Adipocyte (in vitro differentiated cells): ENCODE data around the gene MCM10.
"Not testable (repeated sequence)": the region's sequence is repeated elsewhere in the genome, so short reads cannot be mapped to it uniquely, and the experiment has no call there.

Experiments
- DNase-seq: peaks from one replicate; pipeline ENCODE4 v3.0.0-alpha.2; 2015; ENCODE audit warnings: low read depth
- H3K27me3 ChIP-seq: replicated peaks from 2 replicates; pipeline ENCODE4 v1.7.0; 2013; ENCODE audit warnings: mild to moderate bottlenecking, low read length, moderate library complexity; ENCODE audit not compliant: control insufficient read depth, insufficient read depth
- H3K36me3 ChIP-seq: 2 replicates; pipeline ENCODE4 v1.7.0; 2013; ENCODE audit warnings: low read length, mild to moderate bottlenecking, moderate library complexity; ENCODE audit not compliant: control insufficient read depth, insufficient read depth, severe bottlenecking
- H3K4me1 ChIP-seq: 2 replicates; pipeline ENCODE4 v1.7.0; 2013; ENCODE audit warnings: mild to moderate bottlenecking, low read length, moderate library complexity; ENCODE audit not compliant: control insufficient read depth, insufficient read depth
- H3K4me3 ChIP-seq: 2 replicates; pipeline ENCODE4 v1.7.0; 2013; ENCODE audit warnings: mild to moderate bottlenecking, low read length, moderate library complexity
- H3K9ac ChIP-seq: 2 replicates; pipeline ENCODE4 v1.7.0; 2013; ENCODE audit warnings: mild to moderate bottlenecking, low read length, moderate library complexity
- H3K9me3 ChIP-seq: 2 replicates; pipeline ENCODE4 v1.7.0; 2013; ENCODE audit warnings: mild to moderate bottlenecking, low read length, moderate library complexity; ENCODE audit not compliant: control insufficient read depth

The MCM10 gene

DNA sequence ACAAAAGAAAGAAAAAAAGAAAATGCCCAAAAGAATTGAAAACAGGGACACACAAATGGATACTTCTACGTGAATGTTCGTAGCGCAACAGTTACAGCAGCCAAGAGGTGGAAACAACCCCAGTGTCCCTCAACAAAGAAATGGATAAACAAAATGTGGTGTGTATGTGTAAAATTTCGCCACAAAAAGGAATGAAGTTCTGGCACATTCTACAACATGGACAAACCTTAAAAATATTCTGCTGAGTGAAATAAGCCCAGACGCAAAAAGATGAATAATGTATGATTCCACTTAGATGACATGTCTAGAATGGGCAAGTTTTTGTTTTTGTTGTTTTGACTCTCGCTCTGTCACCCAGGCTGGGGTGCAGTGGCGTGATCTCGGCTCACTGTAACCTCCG is 61.9 kb downstream of the MCM10 start:
- no peaks in the 10 kb centered on the region for H3K9me3 ChIP-seq
- no peaks in the 10 kb centered on the region for H3K36me3 ChIP-seq
- DNase-seq, result no peak
- no peaks in the 10 kb centered on the region for H3K4me1 ChIP-seq
- H3K4me3 ChIP-seq, result no peak overlapping the region
- no peak overlapping the region for H3K9ac ChIP-seq
- H3K27me3 ChIP-seq, result no peaks in the 10 kb centered on the region

- Histone ChIP-seq H3K9me3 (no peaks in the 10 kb centered on the region), H3K27me3 (no peaks in the 10 kb centered on the region), H3K4me3 (no peak overlapping the region), H3K36me3 (no peaks in the 10 kb centered on the region), H3K9ac (no peak overlapping the region), H3K4me1 (no peaks in the 10 kb centered on the region)
- DNase-seq, result no peak
Observed at GRCh38 chr10:13224210-13224995, 63.0 kb downstream of the MCM10 start.

- no peak for DNase-seq
- Histone ChIP-seq H3K4me1 (no peaks in the 10 kb centered on the region), H3K36me3 (no peaks in the 10 kb centered on the region), H3K9ac (no peak overlapping the region), H3K4me3 (no peak overlapping the region), H3K27me3 (peaks cover 9% of the 10 kb centered on the region), H3K9me3 (no peaks in the 10 kb centered on the region)
Observed at GRCh38 chr10:13225601-13226000, 64.2 kb downstream of the MCM10 start.

GRCh38 chr10:13227031-13227430 is 65.7 kb downstream of the MCM10 start:
- no peaks in the 10 kb centered on the region for H3K9me3 ChIP-seq
- no peaks in the 10 kb centered on the region for H3K36me3 ChIP-seq
- H3K27me3 ChIP-seq, result peaks cover 17% of the 10 kb centered on the region
- no peak overlapping the region for H3K4me3 ChIP-seq
- no peaks in the 10 kb centered on the region for H3K4me1 ChIP-seq
- DNase-seq, result no peak
- no peak overlapping the region for H3K9ac ChIP-seq

DNA sequence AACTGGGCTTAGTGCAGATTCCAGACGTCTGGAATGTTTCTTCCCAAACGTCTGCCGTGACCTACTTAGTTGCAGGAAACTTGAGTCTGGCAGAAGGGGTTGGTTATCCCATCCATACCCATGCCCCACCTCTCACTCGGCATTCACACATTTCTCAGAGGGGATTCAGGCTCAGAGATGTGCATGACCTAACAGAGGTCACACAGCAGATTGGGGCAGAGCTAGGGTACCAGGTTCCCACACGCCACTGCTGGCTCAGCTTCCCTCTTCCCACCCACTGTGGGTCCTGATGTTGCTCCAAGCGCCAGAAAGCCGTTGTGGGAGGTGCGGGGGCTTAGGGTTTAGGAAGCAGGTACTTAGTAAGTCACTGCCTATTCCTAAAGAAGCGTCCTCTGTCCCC is 69.8 kb downstream of the MCM10 start:
- Histone ChIP-seq H3K4me1 (no peaks in the 10 kb centered on the region), H3K9ac (no peak overlapping the region), H3K4me3 (no peak overlapping the region), H3K36me3 (no peaks in the 10 kb centered on the region), H3K9me3 (no peaks in the 10 kb centered on the region), H3K27me3 (peaks cover 30% of the 10 kb centered on the region)
- no peak for DNase-seq

- no peak for DNase-seq
- no peaks in the 10 kb centered on the region for H3K4me1 ChIP-seq
- no peak overlapping the region for H3K4me3 ChIP-seq
- peaks cover 30% of the 10 kb centered on the region for H3K27me3 ChIP-seq
- H3K36me3 ChIP-seq, result no peaks in the 10 kb centered on the region
- no peaks in the 10 kb centered on the region for H3K9me3 ChIP-seq
- H3K9ac ChIP-seq, result no peak overlapping the region
Observed at GRCh38 chr10:13231808-13232207, 70.5 kb downstream of the MCM10 start.

DNA sequence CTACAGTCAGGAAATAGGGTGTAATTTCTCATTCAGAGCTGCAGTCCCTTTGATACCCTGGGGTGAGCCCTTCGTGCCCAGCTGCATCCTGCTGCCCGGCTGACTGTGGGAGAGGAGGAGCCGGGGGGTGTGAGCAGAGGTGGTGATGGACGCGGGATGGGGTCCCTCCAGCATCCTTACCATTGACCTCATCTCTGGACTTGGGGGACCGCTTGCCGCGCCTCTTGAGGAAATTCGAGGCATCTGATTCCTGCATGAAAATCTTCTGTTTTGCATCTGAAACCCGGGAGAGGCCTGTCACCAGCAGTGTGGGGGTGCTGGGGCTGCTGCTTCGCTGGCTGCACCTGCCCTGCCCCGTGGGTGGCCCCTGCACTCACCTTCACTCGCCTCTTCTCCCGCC is 72.0 kb downstream of the MCM10 start:
- DNase-seq, result no peak

GRCh38 chr10:13234172-13234571 is 72.8 kb downstream of the MCM10 start, which contains the start of gene UCMA:
Gene UCMA, minus strand, starts transcription at chr10:13234374. Its CDS starts 116 bp downstream, at chr10:13234258.
- Histone ChIP-seq H3K4me3 (no peak within 1 kb of the TSS), H3K9me3 (no peaks in the 10 kb centered on the region), H3K27me3 (peaks cover 30% of the 10 kb centered on the region), H3K9ac (no peak within 1 kb of the TSS), H3K36me3 (no peaks in the 10 kb centered on the region), H3K4me1 (no peaks in the 10 kb centered on the region)
- no peak for DNase-seq

More for the DNA sequence above, 72.0 kb downstream of the MCM10 start:
- Histone ChIP-seq H3K4me1 (no peaks in the 10 kb centered on the region), H3K27me3 (peaks cover 30% of the 10 kb centered on the region), H3K4me3 (no peak overlapping the region), H3K36me3 (no peaks in the 10 kb centered on the region), H3K9me3 (no peaks in the 10 kb centered on the region), H3K9ac (no peak overlapping the region)

DNA sequence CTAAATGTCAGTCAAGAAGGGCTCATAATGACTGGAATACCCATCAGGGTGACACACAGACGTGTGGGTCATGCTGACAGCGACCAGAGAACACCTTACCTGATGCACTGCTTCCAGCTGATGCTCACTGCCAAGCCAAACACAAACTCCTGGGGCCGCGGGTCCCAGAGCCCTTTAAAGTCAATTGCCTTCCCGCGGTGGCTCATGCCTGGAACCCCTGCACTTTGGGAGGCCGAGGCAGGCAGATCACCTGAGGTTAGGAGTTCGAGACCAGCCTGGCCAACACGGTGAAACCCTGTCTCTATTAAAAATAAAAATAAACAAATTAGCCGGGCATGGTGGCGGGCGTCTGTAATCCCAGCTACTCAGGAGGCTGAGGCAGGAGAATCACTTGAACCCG is 73.4 kb downstream of the MCM10 start:
- not testable (repeated sequence) for H3K4me3 ChIP-seq, DNase-seq, H3K4me1 ChIP-seq, H3K36me3 ChIP-seq, H3K9ac ChIP-seq, H3K9me3 ChIP-seq
- H3K27me3 ChIP-seq, result peaks cover 28% of the 10 kb centered on the region

DNA sequence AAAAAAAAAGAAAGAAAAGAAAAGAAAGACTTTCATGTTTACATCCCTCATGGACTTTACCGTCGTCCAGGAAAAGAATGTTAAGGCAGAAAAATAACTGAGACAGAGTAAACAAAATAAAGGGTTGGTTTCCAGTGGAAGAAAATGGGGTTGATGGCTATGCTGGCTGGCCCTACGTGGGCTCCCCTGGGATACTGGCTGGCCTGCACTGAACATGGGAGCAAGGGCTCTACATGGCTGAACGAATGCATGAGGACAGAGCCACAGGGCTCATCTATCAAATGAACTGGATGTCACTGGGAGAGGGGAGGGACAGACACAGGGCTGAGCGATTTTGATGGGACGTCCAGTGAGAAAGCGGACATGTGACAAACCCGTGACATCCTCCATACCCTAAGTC is 75.3 kb downstream of the MCM10 start:
- Histone ChIP-seq H3K36me3 (no peaks in the 10 kb centered on the region), H3K27me3 (peaks cover 17% of the 10 kb centered on the region), H3K4me1 (no peaks in the 10 kb centered on the region), H3K9ac (no peak overlapping the region), H3K9me3 (no peaks in the 10 kb centered on the region), H3K4me3 (no peak overlapping the region)
- no peak for DNase-seq

GRCh38 chr10:13238271-13239077 is 77.1 kb downstream of the MCM10 start:
- Histone ChIP-seq H3K36me3 (no peaks in the 10 kb centered on the region), H3K27me3 (peaks cover 8% of the 10 kb centered on the region), H3K4me1 (no peaks in the 10 kb centered on the region), H3K9me3 (no peaks in the 10 kb centered on the region), H3K9ac (no peak overlapping the region), H3K4me3 (no peak overlapping the region)
- no peak for DNase-seq
